HG03460 (cell line): ENCODE data around the gene MPDU1.
A peak's percentile ranks its signal among the peaks of the same experiment; 100 is the strongest.

ENCODE experiments used
- ATAC-seq: cut with Tn5 transposase; IDR thresholded peaks from one replicate; pipeline ENCODE4 v1.9.1; 2021; ENCODE audit not compliant: unreplicated experiment

MPDU1 gene

DNA sequence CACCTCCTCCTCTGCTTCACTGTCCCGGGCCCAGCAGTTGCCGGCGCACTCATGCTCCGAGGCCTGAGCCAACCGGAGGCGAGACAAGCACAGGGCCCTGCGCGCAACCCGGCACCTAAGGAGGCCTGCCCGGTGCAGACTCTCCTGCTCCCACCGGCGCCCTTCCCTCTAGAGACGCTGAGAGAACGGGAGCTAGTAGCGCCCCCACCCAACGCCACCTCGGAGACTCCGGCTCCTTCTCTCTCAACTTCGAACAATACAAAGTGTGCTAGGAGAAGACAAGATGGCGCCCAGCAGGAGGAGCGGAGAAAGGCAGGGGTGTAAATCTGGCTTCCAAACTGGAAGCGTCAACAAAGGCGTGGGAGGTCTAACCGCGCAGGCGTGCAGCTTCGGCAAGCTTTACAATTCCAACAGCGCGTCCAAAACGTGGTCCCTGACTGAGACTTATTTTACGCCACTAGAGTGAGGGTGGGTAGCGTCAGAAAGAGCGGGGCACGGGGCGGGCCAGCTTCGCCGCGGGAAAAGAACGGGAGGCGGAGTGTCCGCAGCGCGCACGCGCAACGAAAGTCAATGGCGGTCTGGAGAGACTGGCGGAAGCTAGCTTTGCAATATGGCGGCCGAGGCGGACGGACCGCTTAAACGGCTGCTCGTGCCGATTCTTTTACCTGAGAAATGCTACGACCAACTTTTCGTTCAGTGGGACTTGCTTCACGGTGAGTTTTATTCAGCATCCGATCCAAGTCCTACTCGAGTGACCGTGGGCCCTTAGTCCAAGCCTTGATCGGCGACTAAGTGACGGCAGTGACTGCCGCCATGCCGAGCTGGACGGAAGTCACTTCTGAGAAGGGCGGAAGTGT, at the start of gene MPDU1:
MPDU1 (plus strand) TSS at position 600 of the 857 bp plus-strand sequence; CDS start at position 611, 11 bp downstream.
- ATAC-seq = peak; percentile 55

GRCh38 chr17:7538050-7538449, 45.6 kb upstream of the MPDU1 start:
- no peak for ATAC-seq

GRCh38 chr17:7538891-7539545, 44.6 kb upstream of the MPDU1 start:
- ATAC-seq = no peak

DNA sequence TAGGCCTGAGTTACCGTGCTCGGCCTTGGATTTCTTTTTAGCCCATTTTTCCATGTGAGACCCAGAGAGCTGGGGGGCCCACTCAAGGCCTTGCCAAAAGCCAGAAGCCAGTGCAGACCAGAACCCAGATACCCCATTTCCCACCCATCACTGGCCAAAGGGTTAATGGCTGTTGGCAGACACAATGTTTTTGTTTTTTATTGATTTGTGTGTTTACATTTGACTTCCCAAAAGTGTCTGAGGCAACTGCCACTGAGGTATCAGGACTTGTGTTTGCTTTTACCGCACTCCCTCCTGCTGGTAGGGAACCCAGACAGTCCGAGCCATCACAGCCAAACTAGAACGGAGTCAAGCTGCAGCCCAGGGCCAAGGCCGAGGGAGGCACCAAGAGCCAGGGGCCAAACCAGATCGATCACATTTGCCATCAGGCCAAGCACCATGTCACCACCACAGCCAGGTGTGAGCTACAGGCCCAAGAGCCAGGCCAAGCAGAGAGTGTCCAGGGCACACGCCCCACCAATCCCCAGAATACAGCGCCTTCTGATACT, 42.5 kb upstream of the MPDU1 start:
- no peak for ATAC-seq

DNA sequence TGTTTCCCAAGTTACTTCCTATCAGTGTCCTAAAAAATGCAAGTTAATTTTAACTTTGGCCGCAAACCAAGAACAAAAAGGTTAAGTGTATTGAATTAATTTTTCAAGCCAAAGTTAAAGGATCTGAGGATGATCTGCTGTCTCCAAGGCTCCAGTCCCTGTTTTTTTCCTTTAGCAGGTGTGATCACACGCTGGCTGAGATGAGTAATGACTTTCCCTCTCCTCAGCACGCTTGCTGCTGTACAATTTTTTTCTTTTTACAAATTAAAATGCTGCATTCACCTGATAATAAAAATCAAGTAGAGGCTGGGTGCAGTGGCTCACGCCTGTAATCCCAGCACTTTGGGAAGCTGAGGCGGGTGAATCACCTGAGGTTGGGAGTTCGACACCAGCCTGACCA, 38.7 kb upstream of the MPDU1 start:
- no peak for ATAC-seq

- no peak for ATAC-seq
These were observed 34.9 kb upstream of the MPDU1 start, which contains the start of gene TNFSF12 for GRCh38 chr17:7548585-7549400. TSS of gene TNFSF12 (plus strand) at chr17:7549058. CDS start at chr17:7549154, 96 bp downstream.

DNA sequence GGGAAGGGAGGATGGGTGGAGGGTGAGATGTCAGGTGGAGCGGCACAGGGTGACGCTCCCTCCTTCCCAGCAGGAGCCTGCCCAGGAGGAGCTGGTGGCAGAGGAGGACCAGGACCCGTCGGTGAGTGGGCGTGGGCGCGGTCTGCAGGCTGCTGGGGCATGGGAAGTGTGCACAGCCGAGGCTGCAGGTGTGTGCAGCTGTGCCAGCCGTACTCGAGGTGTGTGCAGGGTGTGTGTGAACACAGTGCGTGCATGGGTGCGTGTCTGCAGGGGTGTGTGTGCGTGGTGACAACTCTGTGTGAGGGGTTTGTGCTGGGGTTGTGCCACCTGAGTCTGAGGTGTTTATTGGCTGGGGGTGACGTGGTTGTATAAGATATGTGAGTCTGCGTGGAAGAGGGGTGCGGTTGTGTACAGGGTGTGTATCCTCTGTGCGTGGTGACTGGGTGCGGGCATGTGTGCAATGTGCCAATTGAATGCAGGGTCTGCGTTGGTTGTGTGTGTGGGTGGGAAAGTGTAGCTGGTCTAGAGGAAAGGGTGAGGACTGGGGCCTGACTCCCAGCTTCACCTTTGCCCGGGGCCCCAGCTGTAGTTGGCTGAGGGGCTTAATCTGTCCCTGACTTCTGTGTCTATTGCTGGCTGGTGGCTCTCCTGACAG, 34.1 kb upstream of the MPDU1 start:
- no peak for ATAC-seq

DNA sequence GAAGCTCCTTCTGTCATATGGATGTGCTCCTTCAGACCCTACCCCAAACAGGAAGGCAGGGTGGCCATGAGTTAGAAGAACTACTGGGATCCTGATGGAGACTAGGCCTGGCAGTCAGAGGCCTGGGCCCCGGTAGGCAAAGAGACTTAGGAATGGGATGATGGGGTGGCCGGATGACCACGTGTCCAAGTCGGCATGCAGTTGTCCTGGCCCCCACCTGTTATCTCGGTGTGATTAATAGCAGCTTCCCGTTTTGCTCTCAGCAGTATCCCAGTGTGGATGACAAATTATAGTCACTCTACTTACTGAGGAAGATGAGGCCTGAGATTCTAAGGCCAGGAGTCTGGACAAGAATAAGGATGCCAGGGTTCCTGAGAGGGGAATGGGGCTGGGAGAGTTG, 33.3 kb upstream of the MPDU1 start:
- ATAC-seq = no peak

- no peak for ATAC-seq
These were observed 32.3 kb upstream of the MPDU1 start for GRCh38 chr17:7551396-7551795.

- peak; percentile 69 for ATAC-seq
These were observed 31.0 kb upstream of the MPDU1 start for GRCh38 chr17:7552621-7553051.

DNA sequence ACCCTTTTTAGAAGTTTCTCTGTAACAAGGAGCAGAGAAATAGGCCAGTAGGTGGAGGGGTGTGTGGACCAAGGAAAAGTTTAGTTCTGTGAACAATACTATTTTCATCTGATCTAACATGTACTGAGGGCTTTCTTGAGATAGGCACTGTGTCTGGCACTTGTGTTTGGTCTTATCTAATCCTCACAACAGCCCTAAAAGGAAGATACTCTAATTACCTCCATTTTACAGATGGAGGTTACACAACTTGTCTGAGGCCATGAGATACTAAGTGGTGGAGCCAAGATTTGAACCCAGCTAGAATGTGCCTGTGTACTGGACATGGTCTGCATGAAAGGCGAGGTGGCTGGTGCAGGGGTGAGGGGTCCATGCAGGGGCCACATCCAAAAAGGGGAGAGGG, 30.3 kb upstream of the MPDU1 start:
- no peak for ATAC-seq

- no peak for ATAC-seq
These were observed 28.2 kb upstream of the MPDU1 start for GRCh38 chr17:7555320-7555948.

DNA sequence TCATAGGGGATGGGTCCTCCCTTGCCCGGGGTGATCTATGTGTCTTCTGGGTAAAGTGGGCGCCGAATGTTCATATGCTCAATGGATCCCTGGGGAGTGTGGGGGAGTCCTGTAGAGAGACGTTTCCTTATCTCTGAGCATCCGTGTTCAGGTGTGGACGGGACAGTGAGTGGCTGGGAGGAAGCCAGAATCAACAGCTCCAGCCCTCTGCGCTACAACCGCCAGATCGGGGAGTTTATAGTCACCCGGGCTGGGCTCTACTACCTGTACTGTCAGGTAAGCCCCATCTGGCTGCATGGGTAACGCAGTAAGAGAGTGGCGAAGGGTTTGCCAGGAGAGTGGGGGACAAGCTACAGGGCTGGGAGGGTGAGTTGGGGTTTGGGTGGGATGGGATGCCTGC, 27.0 kb upstream of the MPDU1 start:
- no peak for ATAC-seq

DNA sequence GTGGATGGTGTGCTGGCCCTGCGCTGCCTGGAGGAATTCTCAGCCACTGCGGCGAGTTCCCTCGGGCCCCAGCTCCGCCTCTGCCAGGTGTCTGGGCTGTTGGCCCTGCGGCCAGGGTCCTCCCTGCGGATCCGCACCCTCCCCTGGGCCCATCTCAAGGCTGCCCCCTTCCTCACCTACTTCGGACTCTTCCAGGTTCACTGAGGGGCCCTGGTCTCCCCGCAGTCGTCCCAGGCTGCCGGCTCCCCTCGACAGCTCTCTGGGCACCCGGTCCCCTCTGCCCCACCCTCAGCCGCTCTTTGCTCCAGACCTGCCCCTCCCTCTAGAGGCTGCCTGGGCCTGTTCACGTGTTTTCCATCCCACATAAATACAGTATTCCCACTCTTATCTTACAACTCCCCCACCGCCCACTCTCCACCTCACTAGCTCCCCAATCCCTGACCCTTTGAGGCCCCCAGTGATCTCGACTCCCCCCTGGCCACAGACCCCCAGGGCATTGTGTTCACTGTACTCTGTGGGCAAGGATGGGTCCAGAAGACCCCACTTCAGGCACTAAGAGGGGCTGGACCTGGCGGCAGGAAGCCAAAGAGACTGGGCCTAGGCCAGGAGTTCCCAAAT, 26.4 kb upstream of the MPDU1 start:
- ATAC-seq = no peak

DNA sequence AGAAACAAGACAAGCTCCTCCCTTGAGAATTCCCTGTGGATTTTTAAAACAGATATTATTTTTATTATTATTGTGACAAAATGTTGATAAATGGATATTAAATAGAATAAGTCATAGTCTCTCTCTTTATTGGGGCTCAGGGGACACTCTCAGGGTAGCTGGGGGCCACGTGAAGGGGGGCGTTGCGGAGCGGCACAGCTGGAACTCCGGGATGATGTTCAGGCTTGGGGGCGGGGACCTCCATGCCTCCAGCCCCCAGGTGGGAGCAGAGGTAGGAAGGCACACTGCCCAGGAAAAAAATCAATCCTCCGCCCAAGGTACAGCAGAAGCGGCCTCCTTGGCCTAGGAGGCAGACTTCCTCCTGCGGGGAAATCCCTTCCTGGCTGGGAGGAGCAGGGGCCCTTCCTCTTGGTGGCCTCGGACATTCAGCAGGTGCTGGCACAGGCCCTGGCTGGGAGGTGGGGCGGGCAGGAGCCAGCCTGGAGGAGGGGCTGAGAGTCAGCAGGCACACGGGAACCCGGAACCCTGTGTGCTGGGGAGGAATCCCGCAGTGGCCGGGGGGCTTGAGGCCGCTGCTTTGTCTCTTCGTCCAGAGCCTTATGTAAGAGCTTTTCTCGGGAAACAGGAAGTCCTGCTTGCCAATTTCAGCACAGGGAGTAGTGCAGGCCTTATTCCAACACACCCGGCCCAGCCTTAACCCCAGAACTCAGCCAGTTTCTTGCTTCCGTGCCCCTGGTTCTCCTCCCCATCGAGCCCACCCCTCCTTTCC, 25.7 kb upstream of the MPDU1 start:
- peak; percentile 33 for ATAC-seq

GRCh38 chr17:7558544-7559319, 24.9 kb upstream of the MPDU1 start, which contains the start of gene TNFSF13:
TSS of gene TNFSF13 (plus strand) at chr17:7558750. CDS start at chr17:7559040, 290 bp downstream.
- no peak for ATAC-seq

DNA sequence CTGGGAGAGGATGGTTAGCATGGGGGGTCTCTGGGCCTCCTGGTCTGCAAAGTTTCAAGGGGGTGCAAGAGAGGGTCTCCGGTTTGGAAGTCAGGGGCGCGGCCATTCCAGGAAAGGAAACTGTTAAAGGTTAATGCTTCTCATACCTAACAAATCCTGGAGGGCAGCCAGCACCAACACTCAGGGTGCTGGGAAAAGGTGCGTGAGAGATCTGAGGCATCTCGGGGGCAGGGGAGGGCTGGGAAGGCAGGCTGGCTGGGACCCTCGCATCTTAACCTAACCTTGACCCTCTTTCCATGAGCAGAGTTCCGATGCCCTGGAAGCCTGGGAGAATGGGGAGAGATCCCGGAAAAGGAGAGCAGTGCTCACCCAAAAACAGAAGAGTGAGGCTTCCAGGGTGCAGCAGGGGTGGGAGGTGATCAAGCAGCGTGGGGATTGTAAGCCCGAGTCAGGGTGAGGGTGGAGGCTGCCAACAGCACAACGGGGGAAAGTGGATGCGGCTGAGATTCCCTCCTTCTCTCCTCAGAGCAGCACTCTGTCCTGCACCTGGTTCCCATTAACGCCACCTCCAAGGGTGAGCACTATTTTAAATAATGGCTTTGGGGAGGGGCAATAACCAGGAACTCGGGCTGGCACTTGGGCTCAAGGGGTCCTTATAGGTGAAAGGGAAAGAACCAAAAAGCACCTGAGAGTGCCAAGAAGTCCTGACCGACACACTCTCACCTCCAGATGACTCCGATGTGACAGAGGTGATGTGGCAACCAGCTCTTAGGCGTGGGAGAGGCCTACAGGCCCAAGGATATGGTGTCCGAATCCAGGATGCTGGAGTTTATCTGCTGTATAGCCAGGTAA, 24.1 kb upstream of the MPDU1 start:
- ATAC-seq = no peak
